GM10266 (cell line): Measurements from ENCODE around the gene KCTD17.

Source experiments
- DNase-seq: peaks from one replicate; pipeline ENCODE4 v3.0.0; 2012; ENCODE audit errors: extremely low spot score
- TF ChIP-seq, protein P1 (sequence below): IDR thresholded peaks from 2 replicates; pipeline ENCODE4 v1.5.1; 2012; ENCODE audit warnings: mild to moderate bottlenecking, low read depth; ENCODE audit not compliant: control insufficient read depth, insufficient read depth; ENCODE audit errors: missing control alignments

Gene KCTD17

DNA sequence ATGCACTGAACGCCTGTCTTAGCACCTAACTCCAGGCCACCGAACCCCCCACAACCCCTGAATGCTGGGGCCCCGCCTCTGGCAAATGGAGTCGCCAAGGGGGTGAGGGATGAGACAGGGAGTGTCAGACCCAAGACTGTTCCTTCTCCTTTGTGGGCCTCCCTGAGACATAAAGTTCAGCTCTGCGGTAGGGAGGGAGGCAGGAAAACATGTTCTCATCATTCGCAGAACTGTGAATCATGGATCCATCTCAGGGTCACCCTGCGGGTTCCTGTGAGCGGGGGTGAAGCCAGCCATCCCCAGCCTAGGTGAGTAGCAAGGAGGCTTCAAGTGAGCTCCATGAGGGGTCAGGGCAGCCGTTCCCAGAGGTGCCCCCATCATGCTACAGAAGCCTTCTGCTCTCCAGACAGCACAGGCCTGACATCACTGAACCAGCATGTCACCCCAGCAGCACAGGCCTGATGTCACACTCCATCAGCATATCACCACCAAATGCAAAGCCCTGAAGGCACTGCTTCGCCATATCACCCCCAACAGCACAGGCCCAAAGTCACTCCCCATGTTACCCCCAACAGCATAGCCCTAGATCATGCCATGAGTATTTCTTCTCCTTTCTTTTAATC is 30.8 kb downstream of the KCTD17 start:
- DNase-seq: no peak
- TF ChIP-seq, protein P1, sequence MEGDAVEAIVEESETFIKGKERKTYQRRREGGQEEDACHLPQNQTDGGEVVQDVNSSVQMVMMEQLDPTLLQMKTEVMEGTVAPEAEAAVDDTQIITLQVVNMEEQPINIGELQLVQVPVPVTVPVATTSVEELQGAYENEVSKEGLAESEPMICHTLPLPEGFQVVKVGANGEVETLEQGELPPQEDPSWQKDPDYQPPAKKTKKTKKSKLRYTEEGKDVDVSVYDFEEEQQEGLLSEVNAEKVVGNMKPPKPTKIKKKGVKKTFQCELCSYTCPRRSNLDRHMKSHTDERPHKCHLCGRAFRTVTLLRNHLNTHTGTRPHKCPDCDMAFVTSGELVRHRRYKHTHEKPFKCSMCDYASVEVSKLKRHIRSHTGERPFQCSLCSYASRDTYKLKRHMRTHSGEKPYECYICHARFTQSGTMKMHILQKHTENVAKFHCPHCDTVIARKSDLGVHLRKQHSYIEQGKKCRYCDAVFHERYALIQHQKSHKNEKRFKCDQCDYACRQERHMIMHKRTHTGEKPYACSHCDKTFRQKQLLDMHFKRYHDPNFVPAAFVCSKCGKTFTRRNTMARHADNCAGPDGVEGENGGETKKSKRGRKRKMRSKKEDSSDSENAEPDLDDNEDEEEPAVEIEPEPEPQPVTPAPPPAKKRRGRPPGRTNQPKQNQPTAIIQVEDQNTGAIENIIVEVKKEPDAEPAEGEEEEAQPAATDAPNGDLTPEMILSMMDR: no peak

- TF ChIP-seq, protein P1: no peak
- no peak for DNase-seq
Observed at GRCh38 chr22:37083914-37084313, 32.4 kb downstream of the KCTD17 start.

DNA sequence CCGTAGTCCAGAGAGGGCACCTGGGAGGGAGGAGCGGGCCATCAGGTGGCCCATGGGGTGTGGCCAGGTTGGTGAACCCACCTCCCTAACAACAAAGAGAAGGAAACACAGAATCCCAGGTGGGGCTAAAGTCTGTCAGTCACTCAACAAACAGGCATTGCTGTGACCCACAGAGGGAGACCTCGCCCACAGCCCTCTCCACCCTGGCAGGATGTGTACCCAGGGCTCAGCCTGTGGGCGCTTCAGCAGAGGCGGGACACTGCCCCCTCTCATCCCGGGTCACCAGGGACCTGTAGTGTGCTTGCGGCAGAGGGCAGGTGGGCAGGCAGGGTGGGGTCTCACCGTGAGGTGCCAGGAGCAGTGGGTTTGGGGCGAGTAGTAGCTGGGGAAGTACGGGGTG is 32.8 kb downstream of the KCTD17 start:
- TF ChIP-seq, protein P1: no peak
- no peak for DNase-seq

- TF ChIP-seq, protein P1: no peak
- no peak for DNase-seq
Observed at GRCh38 chr22:37086184-37086583, 34.6 kb downstream of the KCTD17 start.

DNA sequence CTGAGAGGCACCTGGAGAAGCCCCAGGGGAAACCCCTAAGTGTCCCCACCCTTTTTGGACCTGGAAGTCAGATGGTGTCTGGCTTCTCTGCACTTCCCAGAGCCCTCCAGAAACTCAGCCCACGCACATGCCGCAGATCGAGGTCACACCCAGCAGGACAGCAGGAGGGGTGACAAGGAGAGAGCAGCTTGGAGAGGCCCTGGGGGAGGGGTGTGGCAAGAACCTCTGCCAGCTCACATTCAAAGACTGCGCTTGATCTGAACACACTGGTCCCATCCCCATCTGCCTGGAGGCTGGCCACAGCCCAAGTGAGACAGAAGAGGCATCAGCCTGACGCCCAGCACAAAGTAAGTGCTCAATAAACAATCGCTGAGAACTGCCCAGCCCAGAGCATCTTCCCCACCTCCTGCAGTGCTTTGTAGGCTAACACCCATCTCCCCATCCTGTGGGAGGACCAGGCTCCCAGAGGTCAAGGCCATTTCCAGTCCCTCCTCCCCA is 36.6 kb downstream of the KCTD17 start:
- no peak for DNase-seq

GRCh38 chr22:37088750-37089408 is 37.3 kb downstream of the KCTD17 start:
- no peak for DNase-seq
- TF ChIP-seq, protein P1: no peak

More for the DNA sequence above, 36.6 kb downstream of the KCTD17 start:
- TF ChIP-seq, protein P1: no peak

- DNase-seq: no peak
- TF ChIP-seq, protein P1: no peak
Observed at GRCh38 chr22:37089434-37089833, 37.9 kb downstream of the KCTD17 start.
